RWPE1 (cell line): Measurements from ENCODE around the gene FBXO42.
"Not testable (repeated sequence)": the region's sequence is repeated elsewhere in the genome, so short reads cannot be mapped to it uniquely, and the experiment has no call there.

Experiments
- CTCF ChIA-PET: fragments of 350-600 bp; sonication (Branson Sonifier 250); formaldehyde crosslinking; extraction: SDS; loops from one replicate; lab custom pipeline; 2021; lab: Yijun Ruan, JAX
- POLR2A ChIA-PET: fragments of 400-600 bp; formaldehyde crosslinking; extraction: SDS; loops from one replicate; lab custom pipeline; 2020; ENCODE audit warnings: antibody characterized with exemption; ENCODE audit not compliant: low non-redundant PET; lab: Yijun Ruan, JAX
- DNase-seq: peaks from one replicate; pipeline ENCODE4 v3.0.0; 2012; ENCODE audit warnings: low spot score
- H3K27ac ChIP-seq: fragments of 450-650 bp; 2 replicates; pipeline ENCODE4 v1.5.1; 2017
- CTCF ChIP-seq: fragments of 450-650 bp; conservative IDR thresholded peaks from 2 replicates; pipeline ENCODE4 v1.5.1; 2017; ENCODE audit warnings: low read depth, mild to moderate bottlenecking

Gene FBXO42

GRCh38 chr1:16367258-16367967, 15.1 kb upstream of the FBXO42 start:
- CTCF ChIA-PET: interaction anchor here (0.7 kb wide), 1 partner anchor 19 kb away, joined by 5 read pairs; no protein-coding TSS in a partner anchor
- peak; percentile 77 for DNase-seq
- H3K27ac ChIP-seq: peak overlapping the region; percentile 94
- POLR2A ChIA-PET: interaction anchor here (1.1 kb wide), 1 partner anchor 29 kb away, joined by 4 read pairs; no protein-coding TSS in a partner anchor
- no peak; the same call in 1 of the 2 replicates for TF ChIP-seq CTCF

GRCh38 chr1:16366722-16367257, 14.5 kb upstream of the FBXO42 start, which contains the start of gene SZRD1:
TSS of gene SZRD1 (plus strand) at chr1:16367242. CDS start at chr1:16367258, 16 bp downstream.
- POLR2A ChIA-PET: interaction anchor here (0.7 to 1.1 kb wide), 2 partner anchors 30 to 130 kb away, joined by 4 to 5 read pairs; partner anchors contain the start of gene CPLANE2
- no peak for TF ChIP-seq CTCF
- CTCF ChIA-PET: no interaction called here
- peak; percentile 94 for DNase-seq
- H3K27ac ChIP-seq: peak within 1 kb of the TSS; percentile 94

GRCh38 chr1:16365146-16365498, 12.8 kb upstream of the FBXO42 start:
- DNase-seq, H3K27ac ChIP-seq, POLR2A ChIA-PET: not testable (repeated sequence)
- CTCF ChIA-PET: interaction anchor here (0.6 kb wide), 2 partner anchors 28 to 621 kb away, joined by 3 to 5 read pairs; no protein-coding TSS in a partner anchor

- DNase-seq: no peak
- ChIA-PET POLR2A (no interaction called here), CTCF (interaction anchor here (0.6 to 1.2 kb wide), 3 partner anchors 112 to 787 kb away, joined by 3 to 7 read pairs (median 3); no protein-coding TSS in a partner anchor)
- H3K27ac ChIP-seq: no peak overlapping the region
- TF ChIP-seq CTCF: no peak
These were observed 4.6 kb upstream of the FBXO42 start for GRCh38 chr1:16356867-16357266.

GRCh38 chr1:16354619-16355018, 2.3 kb upstream of the FBXO42 start:
- H3K27ac ChIP-seq: no peak overlapping the region
- DNase-seq: no peak
- POLR2A ChIA-PET: no interaction called here
- no peak for TF ChIP-seq CTCF
- CTCF ChIA-PET: interaction anchor here (0.5 kb wide), 1 partner anchor 277 kb away, joined by 3 read pairs; no protein-coding TSS in a partner anchor

GRCh38 chr1:16352842-16353535, 709 bp upstream of the FBXO42 start:
- TF ChIP-seq CTCF: no peak
- H3K27ac ChIP-seq: peak overlapping the region; percentile 85
- ChIA-PET POLR2A (no interaction called here), CTCF (interaction anchor here (0.6 to 2.9 kb wide), 2 partner anchors 10 to 109 kb away, joined by 3 to 11 read pairs; no protein-coding TSS in a partner anchor)
- DNase-seq: no peak
